GM23248 (cell line): ENCODE measurements around the gene TLE2.

Experiments
- EZH2 ChIP-seq: fragments of 200-600 bp; sonication (generic); IDR thresholded peaks from 2 replicates; pipeline ENCODE4 v1.6.1; 2018; ENCODE audit warnings: antibody characterized with exemption, mild to moderate bottlenecking; ENCODE audit not compliant: insufficient read depth, poor library complexity, severe bottlenecking
- EZH2phosphoT487 ChIP-seq: fragments of 200-600 bp; sonication (generic); IDR thresholded peaks from 2 replicates; pipeline ENCODE4 v1.6.1; 2018; ENCODE audit warnings: antibody characterized with exemption, moderate library complexity, mild to moderate bottlenecking, low read depth; ENCODE audit not compliant: insufficient read depth

DNA sequence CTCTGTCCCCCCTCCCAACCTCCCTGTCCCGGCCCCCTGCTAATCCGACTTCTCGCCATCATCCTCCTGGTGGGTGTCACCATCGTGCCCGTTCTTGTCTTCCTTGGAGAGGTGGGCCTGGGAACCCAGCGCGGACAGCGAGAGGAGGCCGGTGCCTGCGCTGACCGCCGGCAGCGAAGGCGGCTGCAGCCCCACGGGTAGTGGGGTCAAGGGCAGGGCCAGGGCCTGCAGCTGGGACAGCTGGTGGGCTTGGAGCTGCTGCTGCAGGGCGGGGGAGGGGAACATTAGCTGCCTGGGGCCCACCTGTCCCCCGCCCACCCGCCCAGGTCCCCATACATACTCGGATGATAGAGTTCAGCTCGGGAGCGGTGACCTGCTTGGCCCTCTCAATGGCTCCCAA is 24.7 kb upstream of the TLE2 start:
- TF ChIP-seq EZH2 (no peak), EZH2phosphoT487 (no peak)
